HEK293 (cell line): ENCODE data around the gene ADAM17.

ENCODE experiments used
- EGR2 ChIP-seq: fragments of 450-650 bp; formaldehyde crosslinking; IDR thresholded peaks from 2 replicates; pipeline ENCODE4 v1.5.1; 2016; ENCODE audit warnings: low read depth, missing biosample characterization, missing genetic modification characterization
- IKZF3 ChIP-seq: fragments of 450-650 bp; IDR thresholded peaks from 2 replicates; pipeline ENCODE4 v1.5.0; 2018; ENCODE audit warnings: missing biosample characterization, mild to moderate bottlenecking, missing genetic modification characterization, moderate library complexity
- KLF16 ChIP-seq: fragments of 450-650 bp; formaldehyde crosslinking; IDR thresholded peaks from 2 replicates; pipeline ENCODE4 v1.5.1; 2017; ENCODE audit warnings: missing biosample characterization, missing genetic modification characterization
- KLF8 ChIP-seq: fragments of 450-650 bp; formaldehyde crosslinking; IDR thresholded peaks from 2 replicates; pipeline ENCODE4 v1.5.1; 2016; ENCODE audit warnings: missing biosample characterization, missing genetic modification characterization
- REPIN1 ChIP-seq: fragments of 450-650 bp; formaldehyde crosslinking; IDR thresholded peaks from 2 replicates; pipeline ENCODE4 v1.5.1; 2017; ENCODE audit warnings: missing biosample characterization, missing genetic modification characterization, low read depth
- SCRT1 ChIP-seq: fragments of 450-650 bp; formaldehyde crosslinking; IDR thresholded peaks from 2 replicates; pipeline ENCODE4 v1.5.1; 2016; ENCODE audit warnings: missing biosample characterization, missing genetic modification characterization, borderline replicate concordance
- WT1 ChIP-seq: fragments of 450-650 bp; formaldehyde crosslinking; IDR thresholded peaks from 2 replicates; pipeline ENCODE4 v1.5.1; 2016; ENCODE audit warnings: missing biosample characterization, missing genetic modification characterization
- ZIC2 ChIP-seq: fragments of 450-650 bp; formaldehyde crosslinking; IDR thresholded peaks from 2 replicates; pipeline ENCODE4 v1.5.1; 2016; ENCODE audit warnings: missing biosample characterization, missing genetic modification characterization
- ZNF10 ChIP-seq: fragments of 450-650 bp; formaldehyde crosslinking; IDR thresholded peaks from 2 replicates; pipeline ENCODE4 v1.5.1; 2017; ENCODE audit warnings: missing biosample characterization, missing genetic modification characterization
- ZNF366 ChIP-seq: fragments of 450-650 bp; formaldehyde crosslinking; conservative IDR thresholded peaks from 2 replicates; pipeline ENCODE4 v1.5.1; 2016; ENCODE audit warnings: missing biosample characterization, missing genetic modification characterization
- ZNF473 ChIP-seq: fragments of 450-650 bp; formaldehyde crosslinking; IDR thresholded peaks from 2 replicates; pipeline ENCODE4 v1.5.1; 2017; ENCODE audit warnings: missing biosample characterization, missing genetic modification characterization
- ZNF501 ChIP-seq: fragments of 450-650 bp; formaldehyde crosslinking; IDR thresholded peaks from 2 replicates; pipeline ENCODE4 v1.5.1; 2016; ENCODE audit warnings: missing biosample characterization, missing genetic modification characterization
- ZNF530 ChIP-seq: fragments of 450-650 bp; formaldehyde crosslinking; IDR thresholded peaks from 2 replicates; pipeline ENCODE4 v1.5.1; 2016; ENCODE audit warnings: low read depth, missing biosample characterization, missing genetic modification characterization
- ZNF561 ChIP-seq: fragments of 450-650 bp; IDR thresholded peaks from 2 replicates; pipeline ENCODE4 v1.5.1; 2018; ENCODE audit warnings: missing biosample characterization, missing genetic modification characterization, borderline replicate concordance
- ZNF629 ChIP-seq: fragments of 450-650 bp; formaldehyde crosslinking; IDR thresholded peaks from 2 replicates; pipeline ENCODE4 v1.5.1; 2017; ENCODE audit warnings: missing biosample characterization, missing genetic modification characterization
- ZNF777 ChIP-seq: fragments of 450-650 bp; formaldehyde crosslinking; IDR thresholded peaks from 2 replicates; pipeline ENCODE4 v1.5.1; 2017; ENCODE audit warnings: missing biosample characterization, missing genetic modification characterization, borderline replicate concordance
- ZNF791 ChIP-seq: fragments of 450-650 bp; formaldehyde crosslinking; IDR thresholded peaks from 2 replicates; pipeline ENCODE4 v1.5.1; 2016; ENCODE audit warnings: missing biosample characterization, missing genetic modification characterization
- ZSCAN16 ChIP-seq: fragments of 450-650 bp; formaldehyde crosslinking; IDR thresholded peaks from 2 replicates; pipeline ENCODE4 v1.5.1; 2016; ENCODE audit warnings: missing biosample characterization, missing genetic modification characterization
- TF ChIP-seq, protein P1 (sequence below): fragments of 450-650 bp; formaldehyde crosslinking; IDR thresholded peaks from 2 replicates; pipeline ENCODE4 v1.5.1; 2016; ENCODE audit warnings: missing biosample characterization, missing genetic modification characterization
- TF ChIP-seq, protein P2 (sequence below): fragments of 450-650 bp; formaldehyde crosslinking; IDR thresholded peaks from 2 replicates; pipeline ENCODE4 v1.5.1; 2016; ENCODE audit warnings: missing biosample characterization, missing genetic modification characterization
- TF ChIP-seq, protein P3 (sequence below): fragments of 450-650 bp; formaldehyde crosslinking; IDR thresholded peaks from 2 replicates; pipeline ENCODE4 v1.5.1; 2016; ENCODE audit warnings: missing biosample characterization, missing genetic modification characterization
- TF ChIP-seq, protein P4 (sequence below): fragments of 450-650 bp; formaldehyde crosslinking; IDR thresholded peaks from 2 replicates; pipeline ENCODE4 v1.5.1; 2016; ENCODE audit warnings: missing biosample characterization, missing genetic modification characterization
- TF ChIP-seq, protein P5 (sequence below): fragments of 450-650 bp; formaldehyde crosslinking; IDR thresholded peaks from 2 replicates; pipeline ENCODE4 v1.5.1; 2016; ENCODE audit warnings: missing biosample characterization, missing genetic modification characterization, low read depth
- TF ChIP-seq, protein P6 (sequence below): fragments of 450-650 bp; formaldehyde crosslinking; IDR thresholded peaks from 2 replicates; pipeline ENCODE4 v1.5.1; 2017; ENCODE audit warnings: missing biosample characterization, missing genetic modification characterization

Gene ADAM17

DNA sequence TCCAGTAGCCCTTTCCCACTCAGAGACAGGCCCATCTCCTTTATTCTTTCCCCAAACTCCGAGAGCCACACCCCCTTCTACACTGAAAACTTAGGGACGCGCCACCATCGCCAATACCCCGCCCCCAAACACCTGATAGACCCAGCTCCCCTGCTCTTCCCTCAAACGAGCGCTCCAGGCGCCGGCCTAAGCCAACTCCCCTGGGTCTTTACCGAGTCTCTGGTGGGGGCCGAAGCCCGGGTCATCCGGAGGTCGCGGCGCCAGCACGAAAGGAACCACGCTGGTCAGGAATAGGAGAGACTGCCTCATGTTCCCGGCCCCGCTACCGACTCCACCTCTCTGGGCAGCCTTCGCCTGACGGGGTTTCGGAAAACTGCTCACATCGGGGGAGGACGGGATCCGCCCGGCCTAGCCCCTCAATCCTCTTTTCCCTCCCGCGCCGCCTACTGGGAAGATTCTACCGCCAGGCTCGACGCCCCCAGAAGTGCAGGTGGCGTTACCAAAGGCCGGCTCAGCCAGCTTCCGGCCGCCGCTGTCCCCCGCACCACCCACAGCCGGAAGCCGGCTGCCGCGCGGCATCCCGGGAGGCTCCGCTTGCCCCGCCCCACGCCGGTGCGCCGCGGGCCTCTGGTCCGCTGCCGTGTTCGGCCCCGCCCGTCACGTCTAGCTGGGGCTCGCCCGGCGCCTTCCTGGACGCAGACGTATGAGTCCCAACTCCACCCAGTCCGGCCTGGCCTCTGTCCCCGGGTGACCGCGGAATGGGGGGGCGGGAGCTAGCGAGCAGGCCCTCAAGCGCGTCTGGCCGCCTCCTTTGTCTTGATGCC lies at the start of gene ADAM17 (continued):
- TF ChIP-seq, protein P1, sequence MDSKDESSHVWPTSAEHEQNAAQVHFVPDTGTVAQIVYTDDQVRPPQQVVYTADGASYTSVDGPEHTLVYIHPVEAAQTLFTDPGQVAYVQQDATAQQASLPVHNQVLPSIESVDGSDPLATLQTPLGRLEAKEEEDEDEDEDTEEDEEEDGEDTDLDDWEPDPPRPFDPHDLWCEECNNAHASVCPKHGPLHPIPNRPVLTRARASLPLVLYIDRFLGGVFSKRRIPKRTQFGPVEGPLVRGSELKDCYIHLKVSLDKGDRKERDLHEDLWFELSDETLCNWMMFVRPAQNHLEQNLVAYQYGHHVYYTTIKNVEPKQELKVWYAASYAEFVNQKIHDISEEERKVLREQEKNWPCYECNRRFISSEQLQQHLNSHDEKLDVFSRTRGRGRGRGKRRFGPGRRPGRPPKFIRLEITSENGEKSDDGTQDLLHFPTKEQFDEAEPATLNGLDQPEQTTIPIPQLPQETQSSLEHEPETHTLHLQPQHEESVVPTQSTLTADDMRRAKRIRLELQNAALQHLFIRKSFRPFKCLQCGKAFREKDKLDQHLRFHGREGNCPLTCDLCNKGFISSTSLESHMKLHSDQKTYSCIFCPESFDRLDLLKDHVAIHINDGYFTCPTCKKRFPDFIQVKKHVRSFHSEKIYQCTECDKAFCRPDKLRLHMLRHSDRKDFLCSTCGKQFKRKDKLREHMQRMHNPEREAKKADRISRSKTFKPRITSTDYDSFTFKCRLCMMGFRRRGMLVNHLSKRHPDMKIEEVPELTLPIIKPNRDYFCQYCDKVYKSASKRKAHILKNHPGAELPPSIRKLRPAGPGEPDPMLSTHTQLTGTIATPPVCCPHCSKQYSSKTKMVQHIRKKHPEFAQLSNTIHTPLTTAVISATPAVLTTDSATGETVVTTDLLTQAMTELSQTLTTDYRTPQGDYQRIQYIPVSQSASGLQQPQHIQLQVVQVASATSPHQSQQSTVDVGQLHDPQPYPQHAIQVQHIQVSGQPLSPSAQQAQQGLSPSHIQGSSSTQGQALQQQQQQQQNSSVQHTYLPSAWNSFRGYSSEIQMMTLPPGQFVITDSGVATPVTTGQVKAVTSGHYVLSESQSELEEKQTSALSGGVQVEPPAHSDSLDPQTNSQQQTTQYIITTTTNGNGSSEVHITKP = peak; percentile 89
- 0 out of 2 replicates have a peak, but pooled peaks have one; percentile 58 for TF ChIP-seq ZNF501 (tag by site-specific recombination)
- TF ChIP-seq, protein P2, sequence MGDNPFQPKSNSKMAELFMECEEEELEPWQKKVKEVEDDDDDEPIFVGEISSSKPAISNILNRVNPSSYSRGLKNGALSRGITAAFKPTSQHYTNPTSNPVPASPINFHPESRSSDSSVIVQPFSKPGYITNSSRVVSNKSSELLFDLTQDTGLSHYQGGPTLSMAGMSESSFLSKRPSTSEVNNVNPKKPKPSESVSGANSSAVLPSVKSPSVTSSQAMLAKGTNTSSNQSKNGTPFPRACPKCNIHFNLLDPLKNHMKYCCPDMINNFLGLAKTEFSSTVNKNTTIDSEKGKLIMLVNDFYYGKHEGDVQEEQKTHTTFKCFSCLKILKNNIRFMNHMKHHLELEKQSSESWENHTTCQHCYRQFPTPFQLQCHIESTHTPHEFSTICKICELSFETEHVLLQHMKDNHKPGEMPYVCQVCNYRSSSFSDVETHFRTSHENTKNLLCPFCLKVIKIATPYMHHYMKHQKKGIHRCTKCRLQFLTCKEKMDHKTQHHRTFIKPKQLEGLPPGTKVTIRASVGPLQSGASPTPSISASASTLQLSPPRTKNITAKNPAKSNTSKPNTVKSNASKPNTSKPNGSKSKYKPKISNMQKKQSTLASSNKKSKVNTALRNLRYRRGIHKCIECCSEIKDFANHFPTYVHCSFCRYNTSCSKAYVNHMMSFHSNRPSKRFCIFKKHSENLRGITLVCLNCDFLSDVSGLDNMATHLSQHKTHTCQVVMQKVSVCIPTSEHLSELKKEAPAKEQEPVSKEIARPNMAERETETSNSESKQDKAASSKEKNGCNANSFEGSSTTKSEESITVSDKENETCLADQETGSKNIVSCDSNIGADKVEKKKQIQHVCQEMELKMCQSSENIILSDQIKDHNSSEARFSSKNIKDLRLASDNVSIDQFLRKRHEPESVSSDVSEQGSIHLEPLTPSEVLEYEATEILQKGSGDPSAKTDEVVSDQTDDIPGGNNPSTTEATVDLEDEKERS (tag by site-specific recombination) = no peak
- TF ChIP-seq EGR2 (tag by site-specific recombination) = peak; percentile 88
- 0 out of 2 replicates have a peak, but pooled peaks have one; percentile 21 for TF ChIP-seq SCRT1 (tag by site-specific recombination)
- TF ChIP-seq, protein P3, sequence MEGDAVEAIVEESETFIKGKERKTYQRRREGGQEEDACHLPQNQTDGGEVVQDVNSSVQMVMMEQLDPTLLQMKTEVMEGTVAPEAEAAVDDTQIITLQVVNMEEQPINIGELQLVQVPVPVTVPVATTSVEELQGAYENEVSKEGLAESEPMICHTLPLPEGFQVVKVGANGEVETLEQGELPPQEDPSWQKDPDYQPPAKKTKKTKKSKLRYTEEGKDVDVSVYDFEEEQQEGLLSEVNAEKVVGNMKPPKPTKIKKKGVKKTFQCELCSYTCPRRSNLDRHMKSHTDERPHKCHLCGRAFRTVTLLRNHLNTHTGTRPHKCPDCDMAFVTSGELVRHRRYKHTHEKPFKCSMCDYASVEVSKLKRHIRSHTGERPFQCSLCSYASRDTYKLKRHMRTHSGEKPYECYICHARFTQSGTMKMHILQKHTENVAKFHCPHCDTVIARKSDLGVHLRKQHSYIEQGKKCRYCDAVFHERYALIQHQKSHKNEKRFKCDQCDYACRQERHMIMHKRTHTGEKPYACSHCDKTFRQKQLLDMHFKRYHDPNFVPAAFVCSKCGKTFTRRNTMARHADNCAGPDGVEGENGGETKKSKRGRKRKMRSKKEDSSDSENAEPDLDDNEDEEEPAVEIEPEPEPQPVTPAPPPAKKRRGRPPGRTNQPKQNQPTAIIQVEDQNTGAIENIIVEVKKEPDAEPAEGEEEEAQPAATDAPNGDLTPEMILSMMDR = peak; percentile 95
- no peak for TF ChIP-seq ZNF473 (tag by site-specific recombination)
- TF ChIP-seq ZNF561 (tag by site-specific recombination) = peak; percentile 81; the same call in 1 of the 2 replicates
- TF ChIP-seq ZNF791 (tag by site-specific recombination) = no peak
- TF ChIP-seq ZSCAN16 (tag by site-specific recombination) = no peak
- TF ChIP-seq REPIN1 (tag by site-specific recombination) = no peak
- TF ChIP-seq, protein P4, sequence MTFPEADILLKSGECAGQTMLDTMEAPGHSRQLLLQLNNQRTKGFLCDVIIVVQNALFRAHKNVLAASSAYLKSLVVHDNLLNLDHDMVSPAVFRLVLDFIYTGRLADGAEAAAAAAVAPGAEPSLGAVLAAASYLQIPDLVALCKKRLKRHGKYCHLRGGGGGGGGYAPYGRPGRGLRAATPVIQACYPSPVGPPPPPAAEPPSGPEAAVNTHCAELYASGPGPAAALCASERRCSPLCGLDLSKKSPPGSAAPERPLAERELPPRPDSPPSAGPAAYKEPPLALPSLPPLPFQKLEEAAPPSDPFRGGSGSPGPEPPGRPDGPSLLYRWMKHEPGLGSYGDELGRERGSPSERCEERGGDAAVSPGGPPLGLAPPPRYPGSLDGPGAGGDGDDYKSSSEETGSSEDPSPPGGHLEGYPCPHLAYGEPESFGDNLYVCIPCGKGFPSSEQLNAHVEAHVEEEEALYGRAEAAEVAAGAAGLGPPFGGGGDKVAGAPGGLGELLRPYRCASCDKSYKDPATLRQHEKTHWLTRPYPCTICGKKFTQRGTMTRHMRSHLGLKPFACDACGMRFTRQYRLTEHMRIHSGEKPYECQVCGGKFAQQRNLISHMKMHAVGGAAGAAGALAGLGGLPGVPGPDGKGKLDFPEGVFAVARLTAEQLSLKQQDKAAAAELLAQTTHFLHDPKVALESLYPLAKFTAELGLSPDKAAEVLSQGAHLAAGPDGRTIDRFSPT (tag by site-specific recombination) = 0 out of 2 replicates have a peak, but pooled peaks have one; percentile 10
- no peak; the same call in 1 of the 2 replicates for TF ChIP-seq ZNF777 (tag by site-specific recombination)
- peak; percentile 61; the same call in 1 of the 2 replicates for TF ChIP-seq ZNF10 (tag by site-specific recombination)
- TF ChIP-seq, protein P5, sequence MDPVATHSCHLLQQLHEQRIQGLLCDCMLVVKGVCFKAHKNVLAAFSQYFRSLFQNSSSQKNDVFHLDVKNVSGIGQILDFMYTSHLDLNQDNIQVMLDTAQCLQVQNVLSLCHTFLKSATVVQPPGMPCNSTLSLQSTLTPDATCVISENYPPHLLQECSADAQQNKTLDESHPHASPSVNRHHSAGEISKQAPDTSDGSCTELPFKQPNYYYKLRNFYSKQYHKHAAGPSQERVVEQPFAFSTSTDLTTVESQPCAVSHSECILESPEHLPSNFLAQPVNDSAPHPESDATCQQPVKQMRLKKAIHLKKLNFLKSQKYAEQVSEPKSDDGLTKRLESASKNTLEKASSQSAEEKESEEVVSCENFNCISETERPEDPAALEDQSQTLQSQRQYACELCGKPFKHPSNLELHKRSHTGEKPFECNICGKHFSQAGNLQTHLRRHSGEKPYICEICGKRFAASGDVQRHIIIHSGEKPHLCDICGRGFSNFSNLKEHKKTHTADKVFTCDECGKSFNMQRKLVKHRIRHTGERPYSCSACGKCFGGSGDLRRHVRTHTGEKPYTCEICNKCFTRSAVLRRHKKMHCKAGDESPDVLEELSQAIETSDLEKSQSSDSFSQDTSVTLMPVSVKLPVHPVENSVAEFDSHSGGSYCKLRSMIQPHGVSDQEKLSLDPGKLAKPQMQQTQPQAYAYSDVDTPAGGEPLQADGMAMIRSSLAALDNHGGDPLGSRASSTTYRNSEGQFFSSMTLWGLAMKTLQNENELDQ = no peak
- TF ChIP-seq, protein P6, sequence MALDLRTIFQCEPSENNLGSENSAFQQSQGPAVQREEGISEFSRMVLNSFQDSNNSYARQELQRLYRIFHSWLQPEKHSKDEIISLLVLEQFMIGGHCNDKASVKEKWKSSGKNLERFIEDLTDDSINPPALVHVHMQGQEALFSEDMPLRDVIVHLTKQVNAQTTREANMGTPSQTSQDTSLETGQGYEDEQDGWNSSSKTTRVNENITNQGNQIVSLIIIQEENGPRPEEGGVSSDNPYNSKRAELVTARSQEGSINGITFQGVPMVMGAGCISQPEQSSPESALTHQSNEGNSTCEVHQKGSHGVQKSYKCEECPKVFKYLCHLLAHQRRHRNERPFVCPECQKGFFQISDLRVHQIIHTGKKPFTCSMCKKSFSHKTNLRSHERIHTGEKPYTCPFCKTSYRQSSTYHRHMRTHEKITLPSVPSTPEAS (tag by site-specific recombination) = 0 out of 2 replicates have a peak, but pooled peaks have one; percentile 5
- TF ChIP-seq IKZF3 (tag by site-specific recombination) = peak; percentile 94
- peak; percentile 46; the same call in 1 of the 2 replicates for TF ChIP-seq WT1
- TF ChIP-seq ZIC2 (tag by site-specific recombination) = peak; percentile 46
- no peak for TF ChIP-seq ZNF530 (tag by site-specific recombination)
- peak; percentile 75; the same call in 1 of the 2 replicates for TF ChIP-seq ZNF366 (tag by site-specific recombination)
- TF ChIP-seq ZNF629 = peak; percentile 65; the same call in 1 of the 2 replicates
- peak; percentile 81 for TF ChIP-seq KLF8 (tag by site-specific recombination)
- TF ChIP-seq KLF16 = peak; percentile 48; the same call in 1 of the 2 replicates
